ENCODE results near the gene DUSP19.
"Not testable (repeated sequence)": the region's sequence is repeated elsewhere in the genome, so short reads cannot be mapped to it uniquely, and the experiment has no call there.

Gene DUSP19

GRCh38 chr2:183078464-183079138 lies at the start of gene DUSP19:
TSS of gene DUSP19 (plus strand) at chr2:183078747. CDS start at chr2:183078934, 187 bp downstream.
- peak; percentile 87 for DNase-seq

- no peak for DNase-seq
These were observed 49.3 kb upstream of the DUSP19 start for GRCh38 chr2:183029219-183029618.

- DNase-seq = no peak
These were observed 46.4 kb upstream of the DUSP19 start for GRCh38 chr2:183031911-183032794.

GRCh38 chr2:183033951-183034350 lies 44.6 kb upstream of the DUSP19 start:
- no peak for DNase-seq

GRCh38 chr2:183034806-183035205 lies 43.7 kb upstream of the DUSP19 start:
- DNase-seq = no peak

GRCh38 chr2:183035298-183035953 lies 43.1 kb upstream of the DUSP19 start:
- DNase-seq = no peak

GRCh38 chr2:183035954-183036669 lies 42.4 kb upstream of the DUSP19 start:
- no peak for DNase-seq

- DNase-seq = no peak
These were observed 41.4 kb upstream of the DUSP19 start for GRCh38 chr2:183037074-183037552.

GRCh38 chr2:183037553-183038340 lies 40.8 kb upstream of the DUSP19 start:
- peak; percentile 35 for DNase-seq

GRCh38 chr2:183038341-183039300 lies 39.9 kb upstream of the DUSP19 start, which contains the start of gene NCKAP1:
TSS of gene NCKAP1 (minus strand) at chr2:183038457. CDS start at chr2:183038099, 358 bp downstream.
- DNase-seq = peak; percentile 87

- no peak for DNase-seq
These were observed 37.9 kb upstream of the DUSP19 start for GRCh38 chr2:183040604-183041003.

- DNase-seq = not testable (repeated sequence)
These were observed 35.0 kb upstream of the DUSP19 start for GRCh38 chr2:183043580-183043979.

GRCh38 chr2:183047486-183048125 lies 30.9 kb upstream of the DUSP19 start:
- not testable (repeated sequence) for DNase-seq

GRCh38 chr2:183049420-183049819 lies 29.1 kb upstream of the DUSP19 start:
- DNase-seq = no peak

- no peak for DNase-seq
These were observed 21.1 kb upstream of the DUSP19 start for GRCh38 chr2:183057333-183057985.

GRCh38 chr2:183059561-183059960 lies 19.0 kb upstream of the DUSP19 start:
- DNase-seq = no peak

- DNase-seq = no peak
These were observed 17.8 kb upstream of the DUSP19 start for GRCh38 chr2:183060571-183061231.

GRCh38 chr2:183063083-183063482 lies 15.5 kb upstream of the DUSP19 start:
- no peak for DNase-seq

GRCh38 chr2:183068561-183068960 lies 10.0 kb upstream of the DUSP19 start:
- no peak for DNase-seq
